Fibroblast of gingiva (primary cell): ENCODE results near the gene CFAP251.

Experiments
- DNase-seq: peaks from one replicate; pipeline ENCODE4 v3.0.0-alpha.2; 2011; ENCODE audit warnings: low read depth

Gene CFAP251

DNA sequence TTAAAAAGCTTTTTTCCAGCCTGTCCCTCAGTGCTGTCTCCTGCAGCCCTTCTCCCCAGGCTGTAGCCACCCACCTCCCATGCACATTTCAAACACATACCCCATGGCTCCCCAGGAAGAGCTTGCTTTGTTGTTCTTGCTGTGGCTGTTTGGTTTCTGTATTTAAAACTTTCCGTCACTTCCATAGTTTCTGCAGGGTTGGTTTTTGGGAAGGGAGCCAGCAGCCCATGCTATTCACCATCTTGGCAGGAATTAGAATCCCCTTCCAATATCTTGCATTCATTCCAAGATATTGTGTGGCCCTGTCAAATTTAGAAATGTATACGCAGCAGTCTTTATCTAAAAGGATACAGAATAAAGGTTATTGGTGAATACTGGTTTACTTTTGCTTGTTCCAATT lies 29.6 kb downstream of the CFAP251 start:
- DNase-seq, result no peak

DNA sequence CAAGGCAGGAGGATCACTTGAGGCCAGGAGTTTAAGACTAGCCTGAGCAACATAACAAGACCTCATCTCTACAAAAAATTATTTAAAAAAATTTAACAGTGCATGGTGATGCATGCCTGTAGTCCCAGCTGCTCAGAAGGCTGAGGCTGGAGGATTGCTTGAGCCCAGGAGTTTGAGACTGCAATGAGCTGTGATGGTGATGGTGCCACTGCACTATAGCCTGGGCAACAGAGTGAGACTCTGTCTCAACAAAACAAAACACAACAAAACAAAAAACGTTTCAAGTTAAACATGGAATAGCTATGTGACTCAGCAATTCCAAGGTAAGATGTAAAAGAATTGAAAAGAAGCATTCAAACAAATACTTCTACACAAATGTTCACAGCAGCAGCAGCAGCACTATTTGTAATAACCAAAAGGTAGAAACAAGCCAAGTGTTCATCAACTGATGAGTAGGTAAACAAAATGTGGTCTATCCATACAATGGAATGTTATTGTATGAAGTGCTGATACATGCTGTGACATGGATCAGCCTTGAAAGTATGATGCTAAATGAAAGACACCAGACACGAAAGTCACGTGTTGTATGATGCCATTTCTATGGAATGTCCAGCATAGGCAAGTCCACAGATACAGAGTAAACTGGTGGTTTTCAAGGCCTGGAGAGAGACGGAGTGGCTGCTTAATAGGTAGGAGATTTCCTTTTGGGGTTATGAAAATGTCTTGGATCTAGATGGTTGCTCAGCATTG lies 31.4 kb downstream of the CFAP251 start:
- DNase-seq, result peak; percentile 71

DNA sequence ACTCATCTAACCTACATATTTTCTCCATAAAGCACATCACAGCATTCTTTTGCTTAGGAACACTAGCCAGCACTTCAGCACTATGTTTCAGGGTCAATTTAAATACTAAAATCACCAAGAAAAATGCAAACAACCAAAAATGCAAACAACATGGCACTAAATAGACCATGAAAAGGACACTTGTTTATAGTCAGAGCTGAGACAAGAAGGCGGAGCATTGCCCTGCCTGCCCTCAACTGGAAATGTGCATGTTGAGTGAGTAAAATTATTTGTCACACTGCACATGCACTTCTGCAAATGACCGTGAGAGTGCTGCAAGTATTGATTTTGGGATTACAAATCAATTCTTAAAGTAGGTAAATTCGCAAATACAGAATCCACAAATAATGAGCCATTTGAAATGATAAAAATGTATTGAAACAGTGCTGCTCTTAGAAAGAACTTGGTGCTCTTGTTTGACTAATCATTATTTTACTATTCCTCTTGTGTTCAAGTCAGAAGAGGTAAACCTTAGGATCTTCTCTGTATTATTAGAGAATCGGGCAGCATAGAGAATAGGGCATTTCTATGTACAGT lies 34.8 kb downstream of the CFAP251 start:
- no peak for DNase-seq

DNA sequence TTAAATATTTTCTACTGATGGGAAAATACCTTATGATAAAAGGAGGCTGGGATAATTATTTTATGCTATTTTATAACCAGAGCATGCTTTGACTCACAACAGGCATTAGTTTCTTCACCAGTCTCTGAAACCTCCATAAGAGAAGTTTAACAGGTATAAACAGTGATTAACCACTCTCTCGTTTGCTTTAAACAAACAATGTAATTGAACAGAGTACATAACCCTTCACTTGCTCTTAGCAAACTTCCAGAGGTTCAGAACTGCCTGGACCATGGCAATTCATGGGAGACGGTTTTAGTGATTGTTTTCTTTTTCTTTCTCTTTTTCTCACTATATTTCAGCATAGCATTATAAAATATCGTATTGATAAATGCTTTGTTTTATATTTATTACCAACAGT lies 35.3 kb downstream of the CFAP251 start:
- DNase-seq, result no peak

DNA sequence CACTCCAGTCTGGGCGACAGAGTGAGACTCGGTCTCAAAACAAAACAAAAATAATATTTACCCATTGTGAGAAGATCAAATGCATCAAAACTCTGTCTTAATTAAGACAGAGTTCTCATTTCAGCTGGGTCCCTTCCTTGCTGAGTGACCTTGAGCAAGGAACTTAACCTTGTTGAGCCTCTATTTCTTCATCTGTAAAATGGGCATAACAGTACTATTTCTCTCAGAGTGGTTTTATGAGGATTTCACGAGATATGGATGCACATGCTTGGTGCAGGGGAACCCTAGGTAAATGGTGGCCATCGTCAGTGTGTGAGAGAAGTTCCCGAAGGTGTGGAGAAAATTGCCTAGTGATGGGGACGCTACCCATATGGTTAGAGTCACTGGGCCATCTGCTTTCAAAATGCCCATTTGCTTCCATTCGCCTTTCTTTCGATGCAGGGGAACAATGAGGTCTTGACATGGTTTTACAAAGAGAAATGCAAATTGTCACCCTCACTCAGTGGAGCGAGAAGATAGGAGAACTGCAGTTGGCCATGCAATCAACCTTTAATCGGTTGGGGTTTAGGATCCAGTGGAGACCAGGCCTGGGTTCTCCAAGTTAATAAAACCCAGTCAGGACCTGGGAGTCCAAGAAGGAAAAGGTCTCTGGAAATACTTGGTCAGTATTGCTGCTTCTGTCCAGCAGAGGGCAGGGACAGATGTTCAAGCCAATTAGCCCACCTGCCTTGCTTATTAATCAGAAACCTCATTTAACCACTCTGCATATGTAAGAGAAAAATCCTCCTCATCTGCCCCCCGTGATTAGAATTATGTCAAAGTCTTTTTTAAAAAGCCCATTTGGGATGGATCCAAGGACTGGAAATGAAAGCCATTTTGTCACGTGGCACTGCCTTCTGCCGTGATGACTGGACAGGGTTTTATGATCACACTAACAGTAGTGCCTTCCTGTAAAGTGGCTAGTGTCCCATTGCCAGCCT lies 37.2 kb downstream of the CFAP251 start:
- DNase-seq, result no peak

DNA sequence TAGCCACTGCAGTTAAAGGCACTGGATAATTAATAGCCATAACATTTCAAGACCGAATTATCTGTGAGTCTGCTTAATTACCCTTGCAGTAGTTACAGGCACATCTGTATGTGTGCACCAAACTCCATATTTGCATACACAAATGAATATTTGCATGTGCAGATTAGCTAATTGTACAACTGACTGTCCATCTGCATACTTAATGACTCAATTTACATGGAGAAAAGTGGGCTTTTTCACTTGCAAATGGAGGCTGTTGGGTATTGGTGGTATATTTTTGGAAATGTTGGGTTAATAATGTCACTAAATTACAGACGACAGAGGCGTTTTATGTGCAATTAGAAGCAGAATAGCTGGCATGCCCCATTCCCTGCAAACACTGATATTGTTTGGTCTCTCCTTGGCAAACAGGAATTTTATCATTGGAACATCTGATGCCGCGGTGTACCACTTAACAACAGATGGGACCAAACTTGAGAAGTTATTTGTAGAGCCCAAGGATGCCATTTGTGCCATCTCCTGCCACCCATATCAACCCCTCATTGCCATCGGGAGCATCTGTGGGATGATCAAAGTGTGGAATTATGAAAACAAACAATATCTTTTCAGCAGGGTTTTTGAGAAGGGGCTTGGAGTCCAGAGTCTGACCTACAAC lies 39.6 kb downstream of the CFAP251 start:
- DNase-seq, result no peak

DNA sequence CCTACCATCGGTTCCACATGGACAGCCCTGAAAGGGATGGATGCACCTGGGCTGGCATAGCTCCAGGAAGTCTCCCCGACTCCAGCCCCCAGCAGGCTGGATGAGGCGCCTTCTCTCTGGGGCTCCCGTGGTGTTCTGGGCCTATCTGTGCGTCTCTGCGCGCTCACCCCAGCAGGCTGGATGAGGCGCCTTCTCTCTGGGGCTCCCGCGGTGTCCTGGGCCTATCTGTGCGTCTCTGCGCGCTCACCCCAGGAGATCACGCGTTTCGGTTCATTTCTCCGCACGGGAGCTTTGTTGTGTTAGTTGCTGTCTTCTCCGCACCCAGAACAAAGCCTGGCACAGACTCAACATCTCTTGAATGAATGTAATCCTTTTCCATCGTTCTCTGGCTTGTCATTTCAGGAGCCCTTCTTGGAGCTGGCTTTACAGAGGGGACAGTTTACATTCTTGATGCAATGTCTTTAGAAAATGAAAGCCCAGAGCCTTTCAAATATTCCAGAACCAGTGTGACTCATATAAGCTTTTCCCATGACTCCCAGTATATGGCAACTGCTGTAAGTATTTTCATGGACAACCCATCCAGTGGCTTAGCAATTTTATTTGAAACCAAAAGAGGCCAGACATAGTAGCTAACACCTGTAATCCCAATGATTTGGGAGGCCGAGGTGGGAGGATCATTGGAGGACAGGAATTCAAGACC lies 40.3 kb downstream of the CFAP251 start:
- no peak for DNase-seq

DNA sequence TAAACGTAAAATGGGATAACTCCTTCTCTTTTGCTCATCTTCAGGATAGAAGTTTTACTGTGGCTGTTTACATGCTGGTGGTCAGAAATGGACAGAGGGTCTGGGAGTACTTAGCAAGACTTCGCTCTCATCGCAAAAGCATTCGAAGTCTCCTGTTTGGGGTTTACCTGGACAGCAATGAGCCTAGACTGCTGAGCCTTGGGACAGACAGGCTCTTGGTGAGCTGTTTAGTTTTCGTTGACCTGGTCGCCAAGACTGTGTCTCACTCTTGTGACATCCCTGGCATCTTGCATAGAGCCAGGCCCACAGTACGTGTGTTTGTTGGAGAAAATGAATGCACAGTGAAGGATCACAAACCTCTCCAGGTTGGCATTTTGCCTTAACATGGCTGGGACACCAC lies 42.1 kb downstream of the CFAP251 start:
- DNase-seq, result no peak

DNA sequence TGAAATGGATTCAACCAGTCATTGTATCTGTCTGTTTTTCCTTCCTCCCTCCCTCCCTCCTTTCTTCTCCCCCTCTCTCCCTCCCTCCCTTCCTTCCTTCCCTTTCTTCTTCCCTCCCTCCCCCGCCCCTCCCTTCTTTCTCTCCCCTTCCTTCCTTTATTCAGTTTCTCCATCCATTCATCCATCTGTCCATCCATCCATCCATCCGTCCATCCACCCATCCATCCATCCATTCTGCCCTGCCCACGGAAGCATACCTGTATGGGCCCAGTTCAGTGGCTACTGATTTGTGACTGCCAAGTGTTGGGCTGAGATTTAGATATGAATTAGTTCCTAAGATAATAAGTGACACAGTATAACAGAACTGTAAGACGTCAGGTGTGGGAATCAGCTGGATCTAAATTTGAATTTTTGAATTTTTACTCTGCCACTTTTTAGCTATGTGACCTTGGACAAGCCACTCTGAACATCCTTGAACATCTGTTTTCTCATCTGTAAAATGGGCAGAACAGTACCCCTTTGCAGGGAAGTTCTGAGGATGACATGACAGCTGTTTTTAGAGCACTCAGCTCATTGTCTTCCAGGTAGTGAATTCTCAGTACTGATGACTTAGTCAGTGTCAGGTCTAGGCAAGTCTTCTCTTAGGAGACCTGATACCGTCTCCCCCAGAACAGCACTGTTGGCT lies 42.9 kb downstream of the CFAP251 start:
- no peak for DNase-seq

DNA sequence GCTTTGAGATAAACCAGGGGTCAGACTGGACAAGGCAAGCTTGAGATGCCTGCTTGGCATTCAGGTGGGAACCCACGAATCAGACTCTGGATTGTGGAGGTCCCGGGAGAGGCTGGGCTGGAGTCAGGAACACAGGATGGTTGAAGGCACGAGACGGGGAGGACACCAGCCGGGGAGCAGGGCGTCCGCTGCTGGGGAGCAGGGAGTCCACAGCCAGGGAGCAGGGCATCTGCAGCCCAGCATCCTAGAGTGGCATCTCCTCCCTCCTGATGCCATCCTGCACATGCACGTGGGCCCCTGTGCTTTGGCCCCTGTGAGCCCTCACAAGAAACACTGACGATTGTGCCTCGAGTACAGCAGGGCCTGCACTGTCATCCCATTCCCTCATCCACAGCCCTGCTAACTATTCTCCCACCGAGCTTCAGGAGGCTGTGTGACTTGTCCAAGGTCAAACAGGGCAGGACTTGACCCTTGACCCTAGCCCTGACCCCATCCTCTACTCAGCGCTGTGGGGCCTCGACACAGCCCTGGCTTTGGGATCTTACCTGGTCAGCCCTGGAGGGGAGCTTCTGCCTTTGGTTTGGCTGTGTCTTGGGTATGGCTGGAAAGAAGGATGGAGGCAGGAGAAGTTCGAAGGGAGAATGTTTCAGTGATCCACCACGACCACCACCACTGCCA lies 45.1 kb downstream of the CFAP251 start:
- DNase-seq, result no peak

DNA sequence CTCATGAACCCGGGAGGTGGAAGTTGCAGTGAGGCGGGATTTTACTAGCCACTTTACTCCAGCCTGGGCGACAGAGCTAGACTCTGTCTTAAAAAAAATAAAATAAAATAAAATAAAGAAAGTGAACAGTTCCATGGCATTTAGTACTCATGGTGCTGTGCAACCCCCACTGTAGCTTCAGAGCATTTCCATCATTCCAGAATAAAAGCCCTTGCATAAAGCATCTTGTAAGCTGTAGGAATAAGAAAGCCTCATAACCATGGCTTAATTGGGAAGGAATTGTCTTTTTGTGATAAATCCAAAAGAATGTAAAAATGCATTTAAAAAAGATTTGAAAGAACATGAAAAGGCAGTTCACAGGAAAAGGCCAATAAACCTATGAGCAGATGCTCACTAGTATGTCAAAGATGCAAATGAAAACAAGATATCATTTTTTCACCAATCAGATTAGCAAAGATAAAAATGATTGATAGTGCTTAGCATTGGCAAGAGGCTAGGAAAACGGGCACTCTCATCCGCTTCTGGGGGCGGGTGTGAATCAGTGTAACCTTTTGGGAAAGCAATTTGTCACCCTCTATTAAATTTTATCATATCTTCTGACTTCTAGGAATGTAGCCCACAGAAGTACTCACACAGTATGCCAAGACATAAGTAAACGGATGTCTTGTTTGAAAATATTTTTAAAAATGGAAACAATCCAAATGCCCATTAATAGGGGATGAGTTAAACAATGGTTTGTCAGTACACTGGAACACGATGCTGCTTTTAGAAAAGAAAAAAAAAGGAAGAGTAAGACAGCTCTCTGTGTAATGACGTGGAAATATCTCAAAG lies 46.6 kb downstream of the CFAP251 start:
- peak; percentile 47 for DNase-seq

DNA sequence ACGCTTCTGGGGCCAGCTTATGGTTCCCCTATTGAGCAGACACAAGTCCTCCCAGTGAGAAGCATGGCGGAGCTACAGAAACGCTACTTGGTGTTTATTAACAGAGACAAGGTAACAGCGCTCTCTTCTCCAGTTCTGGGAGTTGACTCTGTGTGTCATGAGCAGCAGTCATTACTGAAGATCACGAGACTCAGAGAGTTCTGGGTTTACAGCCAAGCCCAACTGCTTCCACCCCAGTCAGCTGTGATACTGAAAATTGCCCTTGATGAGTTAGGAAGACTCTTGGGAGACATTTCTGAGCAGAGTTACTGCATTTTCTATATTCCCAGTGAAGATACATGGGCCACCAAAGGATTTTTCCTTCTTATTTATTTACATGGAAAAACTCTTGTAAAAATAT lies 48.6 kb downstream of the CFAP251 start:
- no peak for DNase-seq

DNA sequence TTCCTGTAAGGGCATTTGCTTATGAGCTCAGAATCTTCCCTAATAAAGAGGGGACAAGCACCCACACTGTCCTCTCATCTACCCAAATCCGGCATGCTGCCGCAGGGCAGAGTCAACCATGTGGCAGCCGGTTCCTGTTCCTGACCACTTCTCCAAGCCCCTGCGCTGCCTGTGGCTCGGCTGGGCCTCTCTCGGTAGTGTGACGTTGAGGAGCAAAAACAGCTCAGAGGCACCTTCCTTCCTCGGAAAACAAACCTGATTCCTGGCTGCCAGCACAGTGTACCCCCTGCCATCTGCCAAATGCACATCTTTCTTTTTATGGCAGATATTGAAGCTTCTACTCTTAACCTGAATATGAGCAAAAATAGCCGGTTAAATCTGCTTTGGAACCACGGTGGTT lies 50.5 kb downstream of the CFAP251 start:
- DNase-seq, result no peak

DNA sequence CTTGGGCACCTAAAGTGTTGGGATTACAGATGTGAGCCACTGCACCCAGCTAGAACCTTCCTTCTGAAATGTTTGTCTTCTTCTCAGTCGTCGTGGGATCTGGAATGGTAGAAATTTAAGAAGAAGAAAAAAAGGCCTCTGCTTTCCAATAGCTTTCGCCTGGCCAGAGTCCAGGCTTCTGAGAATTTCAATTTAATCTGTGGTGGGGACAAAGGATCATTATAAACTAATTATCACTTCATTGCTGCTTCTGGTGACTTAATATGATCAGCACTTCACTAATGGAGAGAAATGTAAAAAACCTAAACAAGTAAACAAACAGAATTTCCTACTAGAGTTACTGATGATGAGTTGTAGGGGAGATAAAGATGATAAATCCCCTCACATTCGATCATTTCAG lies 51.3 kb downstream of the CFAP251 start:
- DNase-seq, result no peak

DNA sequence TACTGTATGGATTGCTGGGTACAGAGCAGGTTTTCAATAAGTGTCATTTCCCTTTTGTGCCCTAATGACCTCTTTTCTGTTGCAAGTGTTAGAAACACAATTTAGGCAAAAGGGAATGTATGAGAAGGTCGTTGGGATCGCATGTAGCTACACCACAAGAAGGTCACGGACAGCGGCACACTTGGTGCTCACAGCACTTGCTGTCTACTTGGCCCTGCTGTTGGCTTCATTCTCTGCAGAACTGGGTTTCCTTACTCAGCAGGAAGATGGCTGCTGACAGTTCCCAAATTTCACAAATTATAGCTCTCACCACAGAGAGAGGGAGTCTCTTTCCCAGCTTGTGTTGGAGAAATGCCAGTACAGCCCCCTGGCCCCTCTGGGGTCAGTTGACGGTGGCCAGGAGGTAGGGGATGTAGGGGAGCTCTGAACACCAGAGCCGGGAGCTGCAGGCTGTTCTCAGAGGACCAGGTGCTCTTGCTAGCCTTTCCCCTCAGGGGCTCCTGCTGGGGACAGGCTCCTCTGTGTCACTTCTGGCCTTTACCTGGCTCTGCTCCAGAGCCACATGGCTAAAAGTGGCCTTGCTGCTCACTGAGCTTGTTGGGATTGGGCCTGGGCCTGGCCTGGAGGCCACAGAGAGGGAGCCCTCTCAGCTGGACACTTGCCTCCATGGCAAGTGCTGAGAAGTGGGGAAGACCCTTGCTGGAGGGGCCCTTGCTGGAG lies 52.3 kb downstream of the CFAP251 start:
- no peak for DNase-seq

DNA sequence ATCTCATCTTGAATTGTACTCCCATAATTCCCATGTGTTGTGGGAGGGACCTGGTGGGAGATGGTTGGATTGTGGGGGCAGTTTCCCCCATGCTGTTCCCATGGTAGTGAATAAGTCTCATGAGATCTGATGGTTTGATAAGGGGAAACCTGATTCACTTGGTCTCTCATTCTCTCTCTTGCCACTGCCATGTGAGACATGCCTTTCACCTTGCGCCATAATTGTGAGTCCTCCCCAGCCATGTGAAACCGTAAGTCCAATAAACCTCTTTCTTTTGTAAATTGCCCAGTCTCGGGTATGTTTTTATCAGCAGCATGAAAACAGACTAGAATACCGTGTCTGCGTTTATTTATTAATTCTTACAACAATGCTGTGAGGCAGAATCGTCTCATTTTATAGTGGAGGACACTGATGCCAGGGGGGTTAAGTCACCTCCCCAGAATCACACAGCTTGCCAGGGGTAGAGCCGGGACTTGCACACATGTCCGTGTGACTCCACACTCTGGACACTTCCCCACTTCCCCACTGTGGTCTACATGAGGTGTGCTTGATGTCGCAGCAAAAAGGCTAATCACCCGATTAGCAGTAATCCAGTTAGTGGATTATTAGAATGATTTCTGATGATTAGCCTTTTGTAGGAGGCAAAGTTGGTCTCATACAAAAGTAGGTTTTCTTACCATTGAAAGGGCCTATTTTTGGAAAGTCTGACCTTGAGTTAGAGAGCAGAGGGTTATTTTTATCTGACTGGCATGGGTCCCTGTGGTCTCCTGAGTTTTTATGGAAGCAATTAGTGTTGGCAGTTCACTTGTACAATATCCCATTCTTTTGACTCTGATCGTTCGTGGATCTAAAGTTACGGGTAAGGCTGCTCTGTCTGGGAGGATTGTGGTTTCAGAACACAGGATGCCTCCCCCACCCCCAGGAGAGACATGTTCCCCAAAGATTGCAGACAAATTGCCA lies 55.9 kb downstream of the CFAP251 start:
- peak; percentile 13 for DNase-seq

DNA sequence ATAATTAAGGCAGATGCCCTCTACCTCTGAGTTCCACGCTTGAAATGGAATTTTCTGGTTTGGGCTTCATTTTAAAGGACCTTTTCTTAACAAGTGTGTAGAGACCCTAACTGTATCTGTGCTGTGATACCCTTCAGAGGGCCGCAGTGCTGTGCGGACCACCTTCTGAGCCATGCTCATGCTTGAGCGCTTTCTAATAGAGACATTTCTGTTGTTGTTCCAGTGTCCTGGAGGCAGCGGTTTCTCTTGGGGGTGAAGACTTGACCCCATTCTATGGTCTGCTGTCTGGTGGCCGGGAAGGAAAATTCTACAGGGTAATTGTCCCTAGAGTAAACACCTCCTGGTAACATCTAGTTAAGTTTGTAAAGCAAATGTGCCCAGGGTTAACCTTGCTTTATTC lies 56.6 kb downstream of the CFAP251 start:
- DNase-seq, result no peak

DNA sequence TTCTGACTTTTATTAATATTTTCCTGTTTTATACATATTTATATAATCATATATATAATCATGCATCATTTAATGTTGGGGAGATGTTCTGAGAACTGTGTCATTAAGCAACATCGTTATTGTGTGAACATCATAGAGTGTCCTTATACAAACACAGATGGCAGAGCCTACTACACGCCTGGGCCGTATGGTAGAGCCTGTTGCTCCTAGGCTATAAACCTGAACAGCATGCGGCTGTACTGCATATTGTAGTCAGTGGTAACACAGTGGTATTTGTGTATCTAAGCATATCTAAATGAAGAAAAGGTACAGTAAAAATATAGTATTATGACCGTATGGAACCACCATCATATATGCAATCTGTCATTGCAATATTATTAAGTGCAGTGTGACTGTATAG lies 58.6 kb downstream of the CFAP251 start:
- DNase-seq, result no peak
